ENCODE data around the gene GABRG3.

DNA sequence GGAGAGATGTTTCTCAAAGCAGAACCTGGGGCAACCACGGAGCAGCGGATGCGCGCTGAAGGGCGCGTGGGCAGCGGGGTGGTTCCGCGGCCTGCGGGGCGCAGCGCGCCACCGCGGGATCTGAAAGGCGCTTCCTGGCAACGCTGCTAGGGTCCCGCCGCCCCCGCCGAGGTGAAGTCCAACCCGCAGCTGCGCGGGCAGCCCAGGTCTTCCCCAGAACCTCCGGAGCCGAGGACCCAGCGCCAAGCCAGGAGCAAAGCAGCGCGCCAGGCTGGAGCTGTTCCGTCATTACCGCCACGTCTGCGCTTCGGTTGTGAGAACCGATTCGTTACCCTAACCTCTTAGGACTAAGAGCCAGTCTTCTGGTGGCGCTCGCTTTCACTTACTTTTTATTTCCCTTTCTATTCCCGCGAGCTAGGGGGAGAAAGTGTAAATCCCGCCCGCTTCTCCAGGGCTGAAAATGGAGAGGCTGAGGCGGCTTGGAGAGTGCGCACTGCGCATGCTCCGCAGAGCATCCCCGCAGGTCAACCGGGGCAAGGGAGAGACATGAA is 3.2 kb upstream of the GABRG3 start:
- TF ChIP-seq, protein P1, sequence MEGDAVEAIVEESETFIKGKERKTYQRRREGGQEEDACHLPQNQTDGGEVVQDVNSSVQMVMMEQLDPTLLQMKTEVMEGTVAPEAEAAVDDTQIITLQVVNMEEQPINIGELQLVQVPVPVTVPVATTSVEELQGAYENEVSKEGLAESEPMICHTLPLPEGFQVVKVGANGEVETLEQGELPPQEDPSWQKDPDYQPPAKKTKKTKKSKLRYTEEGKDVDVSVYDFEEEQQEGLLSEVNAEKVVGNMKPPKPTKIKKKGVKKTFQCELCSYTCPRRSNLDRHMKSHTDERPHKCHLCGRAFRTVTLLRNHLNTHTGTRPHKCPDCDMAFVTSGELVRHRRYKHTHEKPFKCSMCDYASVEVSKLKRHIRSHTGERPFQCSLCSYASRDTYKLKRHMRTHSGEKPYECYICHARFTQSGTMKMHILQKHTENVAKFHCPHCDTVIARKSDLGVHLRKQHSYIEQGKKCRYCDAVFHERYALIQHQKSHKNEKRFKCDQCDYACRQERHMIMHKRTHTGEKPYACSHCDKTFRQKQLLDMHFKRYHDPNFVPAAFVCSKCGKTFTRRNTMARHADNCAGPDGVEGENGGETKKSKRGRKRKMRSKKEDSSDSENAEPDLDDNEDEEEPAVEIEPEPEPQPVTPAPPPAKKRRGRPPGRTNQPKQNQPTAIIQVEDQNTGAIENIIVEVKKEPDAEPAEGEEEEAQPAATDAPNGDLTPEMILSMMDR (IDR thresholded peaks at IDR 0.05) = no peak
- no peak for TF ChIP-seq POLR2A (IDR thresholded peaks at IDR 0.05)

Measured in heart left ventricle (tissue), 13 donors.